T1000 (cell line): Measurements from ENCODE around the gene MID2.
"Not testable (repeated sequence)": the region's sequence is repeated elsewhere in the genome, so short reads cannot be mapped to it uniquely, and the experiment has no call there.

ENCODE experiments used
- DNase-seq: peaks from one replicate; lab custom pipeline; 2025; ENCODE audit warnings: mixed read lengths; lab: John Stamatoyannopoulos, UW

Gene MID2

GRCh38 chrX:107840971-107841370 lies 15.3 kb downstream of the MID2 start:
- no peak for DNase-seq

GRCh38 chrX:107842715-107843400 lies 17.2 kb downstream of the MID2 start:
- no peak for DNase-seq

- no peak for DNase-seq
Measured at GRCh38 chrX:107845625-107846024, 20.0 kb downstream of the MID2 start.

- DNase-seq: no peak
Measured at GRCh38 chrX:107848591-107848990, 22.9 kb downstream of the MID2 start.

- no peak for DNase-seq
Measured at GRCh38 chrX:107849747-107850421, 24.2 kb downstream of the MID2 start.

- DNase-seq: no peak
Measured at GRCh38 chrX:107850422-107850765, 24.7 kb downstream of the MID2 start.

GRCh38 chrX:107851215-107851614 lies 25.5 kb downstream of the MID2 start:
- DNase-seq: no peak

- DNase-seq: not testable (repeated sequence)
Measured at GRCh38 chrX:107851665-107852064, 26.0 kb downstream of the MID2 start.

GRCh38 chrX:107856289-107856688 lies 30.6 kb downstream of the MID2 start:
- DNase-seq: no peak

GRCh38 chrX:107857041-107857440 lies 31.4 kb downstream of the MID2 start:
- not testable (repeated sequence) for DNase-seq

GRCh38 chrX:107857837-107858236 lies 32.2 kb downstream of the MID2 start:
- no peak for DNase-seq

GRCh38 chrX:107861056-107861455 lies 35.4 kb downstream of the MID2 start:
- DNase-seq: no peak

GRCh38 chrX:107871136-107871535 lies 45.5 kb downstream of the MID2 start:
- no peak for DNase-seq

- DNase-seq: no peak
Measured at GRCh38 chrX:107878106-107878505, 52.4 kb downstream of the MID2 start.

GRCh38 chrX:107880054-107880610 lies 54.5 kb downstream of the MID2 start:
- no peak for DNase-seq

GRCh38 chrX:107894038-107894437 lies 68.4 kb downstream of the MID2 start:
- no peak for DNase-seq

- no peak for DNase-seq
Measured at GRCh38 chrX:107902721-107903120, 77.1 kb downstream of the MID2 start.

GRCh38 chrX:107905366-107905765 lies 79.7 kb downstream of the MID2 start:
- DNase-seq: no peak

GRCh38 chrX:107924136-107924746 lies 98.6 kb downstream of the MID2 start:
- no peak for DNase-seq

- DNase-seq: no peak
Measured at GRCh38 chrX:107934262-107934661, 108.6 kb downstream of the MID2 start.

- DNase-seq: no peak
Measured at GRCh38 chrX:107935200-107935599, 109.5 kb downstream of the MID2 start.

- no peak for DNase-seq
Measured at GRCh38 chrX:107935664-107936433, 110.2 kb downstream of the MID2 start.

- DNase-seq: no peak
Measured at GRCh38 chrX:107936434-107936730, 110.7 kb downstream of the MID2 start.
